Kidney tubule cell (primary cell): ENCODE measurements around the gene GIPC3.
"Not testable (repeated sequence)": the region's sequence is repeated elsewhere in the genome, so short reads cannot be mapped to it uniquely, and the experiment has no call there.

Source experiments
- DNase-seq: peaks from one replicate; pipeline ENCODE4 v3.0.0-alpha.2; 2018; ENCODE audit warnings: low spot score

GIPC3 gene

GRCh38 chr19:3550947-3551791, 34.1 kb upstream of the GIPC3 start:
- no peak for DNase-seq

- no peak for DNase-seq
Measured at GRCh38 chr19:3551792-3552095, 33.5 kb upstream of the GIPC3 start.

- peak; percentile 73 for DNase-seq
Measured at GRCh38 chr19:3554254-3555083, 30.8 kb upstream of the GIPC3 start.

- DNase-seq, result no peak
Measured at GRCh38 chr19:3555653-3556422, 29.4 kb upstream of the GIPC3 start.

- no peak for DNase-seq
Measured at GRCh38 chr19:3556423-3556977, 28.8 kb upstream of the GIPC3 start.

GRCh38 chr19:3556978-3557460, 28.3 kb upstream of the GIPC3 start:
- peak; percentile 74 for DNase-seq

- DNase-seq, result peak; percentile 94
Measured at GRCh38 chr19:3557461-3558248, 27.6 kb upstream of the GIPC3 start, which contains the start of gene MFSD12. Gene MFSD12 (minus strand): TSS chr19:3557586. CDS start chr19:3557403, 183 bp downstream.

GRCh38 chr19:3563709-3564524, 21.4 kb upstream of the GIPC3 start:
- DNase-seq, result no peak

GRCh38 chr19:3565139-3565538, 20.1 kb upstream of the GIPC3 start:
- DNase-seq, result peak; percentile 66

GRCh38 chr19:3570042-3570441, 15.2 kb upstream of the GIPC3 start:
- not testable (repeated sequence) for DNase-seq

- no peak for DNase-seq
Measured at GRCh38 chr19:3570606-3571011, 14.7 kb upstream of the GIPC3 start.

GRCh38 chr19:3572132-3572854, 13.0 kb upstream of the GIPC3 start:
- DNase-seq, result peak; percentile 100

- DNase-seq, result no peak
Measured at GRCh38 chr19:3572855-3573161, 12.5 kb upstream of the GIPC3 start, which contains the start of gene HMG20B. Gene HMG20B (plus strand): TSS chr19:3572944. CDS start chr19:3573310, 366 bp downstream.

- no peak for DNase-seq
Measured at GRCh38 chr19:3573162-3573857, 12.0 kb upstream of the GIPC3 start.

- peak; percentile 96 for DNase-seq
Measured at GRCh38 chr19:3573858-3574637, 11.2 kb upstream of the GIPC3 start.

- DNase-seq, result no peak
Measured at GRCh38 chr19:3575260-3575741, 10.0 kb upstream of the GIPC3 start.

GRCh38 chr19:3575949-3576673, 9.2 kb upstream of the GIPC3 start:
- no peak for DNase-seq
